Mucosa of rectum (tissue), 2 donors: ENCODE measurements around the gene BCAS3.
A peak's percentile ranks its signal among the peaks of the same experiment; 100 is the strongest.

Source experiments
- H3K27ac ChIP-seq, 2 donors: one replicate each; pipeline ENCODE4 v1.7.0; 2013; ENCODE audit warnings: inconsistent platforms in 2 of 2, low read depth in 2 of 2, low read length in 2 of 2
- H3K27me3 ChIP-seq, 2 donors: one replicate each; pipeline ENCODE4 v1.7.0; 2013; ENCODE audit warnings: low read length in 2 of 2; ENCODE audit not compliant: control insufficient read depth in 2 of 2, insufficient read depth in 2 of 2
- H3K36me3 ChIP-seq, 2 donors: one replicate each; pipeline ENCODE4 v1.7.0; 2013; ENCODE audit warnings: low read length in 2 of 2; ENCODE audit not compliant: control insufficient read depth in 2 of 2, insufficient read depth in 2 of 2
- H3K4me1 ChIP-seq, 2 donors: one replicate each; pipeline ENCODE4 v1.7.0; 2013; ENCODE audit warnings: low read length in 2 of 2, mild to moderate bottlenecking in 1 of 2; ENCODE audit not compliant: control insufficient read depth in 2 of 2, insufficient read depth in 2 of 2
- H3K4me3 ChIP-seq, 2 donors: one replicate each; pipeline ENCODE4 v1.7.0; 2013; ENCODE audit warnings: low read length in 2 of 2
- H3K9ac ChIP-seq, 2 donors: one replicate each; pipeline ENCODE4 v1.7.0; 2013; ENCODE audit warnings: low read length in 2 of 2, low read depth in 1 of 2, mild to moderate bottlenecking in 1 of 2
- H3K9me3 ChIP-seq, 2 donors: one replicate each; pipeline ENCODE4 v1.7.0; 2013; ENCODE audit warnings: low read length in 2 of 2; ENCODE audit not compliant: control insufficient read depth in 2 of 2
- donor health status: healthy.
- donor health status: Normal muscosa, but diverticular disease.

Gene BCAS3

GRCh38 chr17:61312406-61313295 is 635.0 kb downstream of the BCAS3 start:
- no peaks in the 10 kb centered on the region for H3K27me3 ChIP-seq
- no peak overlapping the region for H3K4me3 ChIP-seq
- no peaks in the 10 kb centered on the region for H3K36me3 ChIP-seq
- no peaks in the 10 kb centered on the region for H3K9me3 ChIP-seq
- H3K27ac ChIP-seq = no peak overlapping the region
- no peak overlapping the region for H3K9ac ChIP-seq
- peaks cover 0 to 4% of the 10 kb centered on the region in 2 donors for H3K4me1 ChIP-seq

- Histone ChIP-seq H3K27me3 (no peaks in the 10 kb centered on the region), H3K27ac (peak overlapping the region; percentile 38 to 46)
These were observed 636.0 kb downstream of the BCAS3 start for GRCh38 chr17:61313461-61314326.

GRCh38 chr17:61314368-61315078 is 636.9 kb downstream of the BCAS3 start:
- Histone ChIP-seq H3K9me3 (no peaks in the 10 kb centered on the region), H3K27ac (peak overlapping the region; percentile 38 to 45), H3K4me3 (no peak overlapping the region), H3K27me3 (no peaks in the 10 kb centered on the region), H3K4me1 (peaks cover 0 to 4% of the 10 kb centered on the region in 2 donors), H3K36me3 (no peaks in the 10 kb centered on the region), H3K9ac (no peak overlapping the region)

More at GRCh38 chr17:61313461-61314326, 636.0 kb downstream of the BCAS3 start:
- Histone ChIP-seq H3K9me3 (no peaks in the 10 kb centered on the region), H3K4me3 (no peak overlapping the region), H3K36me3 (no peaks in the 10 kb centered on the region), H3K4me1 (peaks cover 0 to 4% of the 10 kb centered on the region in 2 donors), H3K9ac (no peak overlapping the region)

GRCh38 chr17:61316633-61317032 is 639.0 kb downstream of the BCAS3 start:
- no peaks in the 10 kb centered on the region for H3K27me3 ChIP-seq
- H3K9me3 ChIP-seq = no peaks in the 10 kb centered on the region
- no peak overlapping the region for H3K27ac ChIP-seq
- no peaks in the 10 kb centered on the region for H3K36me3 ChIP-seq
- H3K4me1 ChIP-seq = peaks cover 0 to 4% of the 10 kb centered on the region in 2 donors
- no peak overlapping the region for H3K4me3 ChIP-seq
- H3K9ac ChIP-seq = no peak overlapping the region

- Histone ChIP-seq H3K36me3 (no peaks in the 10 kb centered on the region), H3K4me1 (peaks cover 0 to 4% of the 10 kb centered on the region in 2 donors), H3K27ac (no peak overlapping the region), H3K9me3 (no peaks in the 10 kb centered on the region), H3K9ac (no peak overlapping the region), H3K27me3 (no peaks in the 10 kb centered on the region), H3K4me3 (no peak overlapping the region)
These were observed 640.1 kb downstream of the BCAS3 start for GRCh38 chr17:61317779-61318178.

- Histone ChIP-seq H3K36me3 (no peaks in the 10 kb centered on the region), H3K9ac (no peak overlapping the region), H3K4me3 (no peak overlapping the region), H3K27ac (no peak overlapping the region), H3K9me3 (no peaks in the 10 kb centered on the region), H3K27me3 (no peaks in the 10 kb centered on the region), H3K4me1 (peaks cover 0 to 4% of the 10 kb centered on the region in 2 donors)
These were observed 641.0 kb downstream of the BCAS3 start for GRCh38 chr17:61318684-61319098.

GRCh38 chr17:61321344-61321743 is 643.7 kb downstream of the BCAS3 start:
- Histone ChIP-seq H3K27me3 (peaks cover 6 to 11% of the 10 kb centered on the region in 2 donors), H3K27ac (no peak overlapping the region), H3K9me3 (no peaks in the 10 kb centered on the region), H3K4me3 (no peak overlapping the region), H3K4me1 (no peaks in the 10 kb centered on the region), H3K36me3 (no peaks in the 10 kb centered on the region), H3K9ac (no peak overlapping the region)

- Histone ChIP-seq H3K36me3 (no peaks in the 10 kb centered on the region), H3K27ac (no peak overlapping the region), H3K9me3 (no peaks in the 10 kb centered on the region), H3K4me3 (no peak overlapping the region), H3K9ac (no peak overlapping the region), H3K27me3 (peaks cover 6 to 12% of the 10 kb centered on the region in 2 donors), H3K4me1 (no peaks in the 10 kb centered on the region)
These were observed 644.8 kb downstream of the BCAS3 start for GRCh38 chr17:61322325-61323002.

GRCh38 chr17:61323003-61323908 is 645.6 kb downstream of the BCAS3 start:
- H3K36me3 ChIP-seq = no peaks in the 10 kb centered on the region
- H3K4me3 ChIP-seq = no peak overlapping the region
- H3K9me3 ChIP-seq = no peaks in the 10 kb centered on the region
- H3K4me1 ChIP-seq = no peaks in the 10 kb centered on the region
- no peak overlapping the region for H3K9ac ChIP-seq
- H3K27ac ChIP-seq = peak overlapping the region; percentile 13 to 20
- peaks cover 6 to 13% of the 10 kb centered on the region in 2 donors for H3K27me3 ChIP-seq
